Vagina (tissue), 2 donors: ENCODE results near the gene SEMA4B. TPM values are rescaled to one million over a fixed set of nuclear protein-coding genes. Genes with fewer than 3 reads are reported as not detected.
A peak's percentile ranks its signal among the peaks of the same experiment; 100 is the strongest.

Source experiments
- DNase-seq, 2 donors: peaks; one replicate each; pipeline ENCODE4 v3.0.0-alpha.2; 2017; ENCODE audit errors: extremely low spot score in 2 of 2
- H3K27ac ChIP-seq: fragments of 200-600 bp; sonication (generic); one replicate; pipeline ENCODE4 v1.5.1; 2019
- H3K27me3 ChIP-seq: fragments of 200-600 bp; sonication (generic); one replicate; pipeline ENCODE4 v1.5.1; 2019
- H3K36me3 ChIP-seq, 2 donors: fragments of 200-600 bp; sonication (generic); one replicate each; pipeline ENCODE4 v1.5.1; 2017 to 2019
- H3K4me1 ChIP-seq: fragments of 200-600 bp; sonication (generic); one replicate; pipeline ENCODE4 v1.5.1; 2019
- H3K4me3 ChIP-seq, 2 donors: fragments of 200-600 bp; sonication (generic); 1 replicate in 1 of 2; 2 replicates in 1 of 2; pipeline ENCODE4 v1.5.1; 2016 to 2019
- H3K9me3 ChIP-seq: fragments of 200-600 bp; sonication (generic); one replicate; pipeline ENCODE4 v1.5.1; 2019
- CTCF ChIP-seq, 3 experiments: fragments of 450-650 bp in 2 of 3; fragments of 200-600 bp in 1 of 3; sonication (generic) in 1 of 3; IDR thresholded peaks; one replicate each; pipeline ENCODE4 v1.5.1; 2017 to 2019; ENCODE audit warnings: antibody characterized with exemption in 3 of 3, mild to moderate bottlenecking in 2 of 3, moderate library complexity in 2 of 3
- POLR2A ChIP-seq, 2 donors: fragments of 450-650 bp; IDR thresholded peaks; one replicate each; pipeline ENCODE4 v1.6.1; 2017; ENCODE audit warnings: antibody characterized with exemption in 2 of 2, mild to moderate bottlenecking in 2 of 2, moderate library complexity in 2 of 2
- POLR2AphosphoS5 ChIP-seq, 2 donors: sonication (generic); formaldehyde crosslinking; IDR thresholded peaks; one replicate each; pipeline ENCODE4 v1.9.0; 2017; ENCODE audit warnings: antibody characterized with exemption in 2 of 2, mild to moderate bottlenecking in 2 of 2, low read depth in 1 of 2; ENCODE audit not compliant: insufficient read depth in 1 of 2
- intact Hi-C: fragments of 100-400 bp; cut with DNase I; formaldehyde crosslinking; loops from one replicate; pipeline ENCODE4 v1.15.1; 2023
- total RNA-seq: library from RNA; depleted of rRNA; stranded (reverse); fragments of >200 nt; gene quantifications from one replicate; pipeline ENCODE4 v1.2.3, GENCODE V29; 2016

Gene SEMA4B
- total RNA-seq, 1 donor from 2014 or later = 205 TPM

GRCh38 chr15:90171623-90172022 lies 29.5 kb upstream of the SEMA4B start:
- DNase-seq = no peak
- H3K9me3 ChIP-seq = no peaks in the 10 kb centered on the region
- TF ChIP-seq POLR2AphosphoS5 (IDR thresholded peaks at IDR 0.05; ENCODE audit: insufficient read depth in 1 of 2, low read depth in 1 of 2) (no peak), POLR2A (IDR thresholded peaks at IDR 0.05) (no peak), CTCF (IDR thresholded peaks at IDR 0.05) (no peak)
- intact Hi-C loops = loop anchor here (5.0 kb wide), 1 partner anchor 494 kb away; the partner anchor contains the start of gene PLIN1
- no peaks in the 10 kb centered on the region for H3K36me3 ChIP-seq
- no peak overlapping the region for H3K4me3 ChIP-seq
- no peaks in the 10 kb centered on the region for H3K27me3 ChIP-seq
- H3K4me1 ChIP-seq = peaks cover 24% of the 10 kb centered on the region
- no peak overlapping the region for H3K27ac ChIP-seq

GRCh38 chr15:90173372-90173771 lies 27.8 kb upstream of the SEMA4B start:
- Histone ChIP-seq H3K27ac (peak overlapping the region; percentile 27), H3K4me1 (peaks cover 24% of the 10 kb centered on the region), H3K27me3 (no peaks in the 10 kb centered on the region), H3K36me3 (no peaks in the 10 kb centered on the region), H3K4me3 (no peak overlapping the region), H3K9me3 (no peaks in the 10 kb centered on the region)
- no peak for TF ChIP-seq POLR2A (IDR thresholded peaks at IDR 0.05)
- no peak for TF ChIP-seq POLR2AphosphoS5 (IDR thresholded peaks at IDR 0.05; ENCODE audit: insufficient read depth in 1 of 2, low read depth in 1 of 2)
- TF ChIP-seq CTCF (IDR thresholded peaks at IDR 0.05) = no peak
- no peak for DNase-seq
- intact Hi-C loops = loop anchor here (5.0 kb wide), 1 partner anchor 496 kb away; the partner anchor contains the start of gene PLIN1

GRCh38 chr15:90174140-90174875 lies 26.8 kb upstream of the SEMA4B start:
- no peaks in the 10 kb centered on the region for H3K9me3 ChIP-seq
- TF ChIP-seq POLR2AphosphoS5 (IDR thresholded peaks at IDR 0.05; ENCODE audit: insufficient read depth in 1 of 2, low read depth in 1 of 2) (peak; percentile 67 to 80), POLR2A (IDR thresholded peaks at IDR 0.05) (no peak)
- peak overlapping the region in 1 of 2 donors; percentile 30 for H3K4me3 ChIP-seq
- no peaks in the 10 kb centered on the region for H3K36me3 ChIP-seq
- intact Hi-C loops = loop anchor here (5.0 kb wide), 1 partner anchor 497 kb away; the partner anchor contains the start of gene PLIN1
- peak overlapping the region; percentile 84 for H3K27ac ChIP-seq
- no peaks in the 10 kb centered on the region for H3K27me3 ChIP-seq
- peaks cover 24% of the 10 kb centered on the region for H3K4me1 ChIP-seq
- DNase-seq = no peak

- Histone ChIP-seq H3K27me3 (no peaks in the 10 kb centered on the region), H3K4me1 (peaks cover 24% of the 10 kb centered on the region), H3K4me3 (no peak overlapping the region), H3K9me3 (no peaks in the 10 kb centered on the region), H3K36me3 (no peaks in the 10 kb centered on the region), H3K27ac (no peak overlapping the region)
- intact Hi-C loops = no loop called here
- no peak for TF ChIP-seq POLR2A (IDR thresholded peaks at IDR 0.05)
- TF ChIP-seq POLR2AphosphoS5 (IDR thresholded peaks at IDR 0.05; ENCODE audit: insufficient read depth in 1 of 2, low read depth in 1 of 2) = no peak
- no peak for TF ChIP-seq CTCF (IDR thresholded peaks at IDR 0.05)
- no peak for DNase-seq
Measured at GRCh38 chr15:90177012-90177411, 24.1 kb upstream of the SEMA4B start.

- no peak overlapping the region for H3K27ac ChIP-seq
- H3K27me3 ChIP-seq = no peaks in the 10 kb centered on the region
- intact Hi-C loops = no loop called here
Measured at GRCh38 chr15:90178468-90179435, 22.4 kb upstream of the SEMA4B start.

More at GRCh38 chr15:90178468-90179435, 22.4 kb upstream of the SEMA4B start:
- no peaks in the 10 kb centered on the region for H3K9me3 ChIP-seq
- H3K4me1 ChIP-seq = peaks cover 29% of the 10 kb centered on the region
- H3K4me3 ChIP-seq = no peak overlapping the region
- no peak for TF ChIP-seq CTCF (IDR thresholded peaks at IDR 0.05)
- no peak for TF ChIP-seq POLR2AphosphoS5 (IDR thresholded peaks at IDR 0.05; ENCODE audit: insufficient read depth in 1 of 2, low read depth in 1 of 2)
- TF ChIP-seq POLR2A (IDR thresholded peaks at IDR 0.05) = no peak
- H3K36me3 ChIP-seq = no peaks in the 10 kb centered on the region
- no peak for DNase-seq
